Esophagus squamous epithelium (tissue), 5 donors: ENCODE results near the gene MRO. TPM values are rescaled to one million over a fixed set of nuclear protein-coding genes. Genes with fewer than 3 reads are reported as not detected.

Experiments used
- DNase-seq: peaks from one replicate; lab custom pipeline; 2025; lab: John Stamatoyannopoulos, UW
- H3K27ac ChIP-seq, 4 donors: fragments of 200-600 bp; sonication (generic); one replicate each; pipeline ENCODE4 v1.5.1; 2016 to 2019; ENCODE audit warnings: mild to moderate bottlenecking in 1 of 4
- H3K27me3 ChIP-seq, 4 donors: fragments of 200-600 bp; sonication (generic); 1 replicate in 3 of 4; 2 replicates in 1 of 4; pipeline versions ENCODE4 v1.5.1 to v1.6.0; 2017 to 2021; ENCODE audit warnings: antibody characterized with exemption in 1 of 4
- H3K36me3 ChIP-seq, 3 donors: fragments of 200-600 bp; sonication (generic); one replicate each; pipeline ENCODE4 v1.5.1; 2016 to 2019
- H3K4me1 ChIP-seq, 3 donors: fragments of 200-600 bp; sonication (generic); one replicate each; pipeline ENCODE4 v1.5.1; 2017 to 2019
- H3K4me3 ChIP-seq, 4 donors: fragments of 200-600 bp; sonication (generic); 1 replicate in 3 of 4; 2 replicates in 1 of 4; pipeline ENCODE4 v1.5.1; 2016 to 2019; ENCODE audit warnings: mild to moderate bottlenecking in 2 of 4, moderate library complexity in 1 of 4
- H3K9me3 ChIP-seq, 3 donors: fragments of 200-600 bp; sonication (generic); one replicate each; pipeline ENCODE4 v1.5.1; 2016 to 2019
- POLR2A ChIP-seq, 4 donors: fragments of 450-650 bp; IDR thresholded peaks; one replicate each; pipeline ENCODE4 v1.6.1; 2017; ENCODE audit warnings: antibody characterized with exemption in 4 of 4, mild to moderate bottlenecking in 4 of 4, moderate library complexity in 3 of 4
- WGBS, 2 donors: methylation state at CpG; one replicate each; pipeline ENCODE4 v1.1.5; 2018; 5-methylcytosine and 5-hydroxymethylcytosine counted together
- intact Hi-C: fragments of 100-400 bp; cut with DNase I; formaldehyde crosslinking; loops from one replicate; pipeline ENCODE4 v1.15.0; 2022
- total RNA-seq, 4 donors: library from RNA; depleted of rRNA; stranded (reverse); fragments of >200 nt; gene quantifications; one replicate each; pipeline ENCODE4 v1.1.0, GENCODE V29; 2016
- TF ChIP-seq, protein P1 (sequence below), 6 experiments: fragments of 450-650 bp in 4 of 6; fragments of 200-600 bp in 2 of 6; sonication (generic) in 2 of 6; IDR thresholded peaks; one replicate each; pipeline ENCODE4 v1.5.1; 2016 to 2019; ENCODE audit warnings: antibody characterized with exemption in 6 of 6, mild to moderate bottlenecking in 4 of 6, moderate library complexity in 4 of 6
- donor health status: DM: yes; HTN: yes; CAD: no.

MRO gene
- total RNA-seq, 4 donors from 2014 or later, result 0.13 to 1.7 (median 0.83) TPM

GRCh38 chr18:50806208-50806616 lies 13.6 kb downstream of the MRO start:
- DNase-seq, result no peak
- no peak overlapping the region for H3K4me3 ChIP-seq
- no peaks in the 10 kb centered on the region for H3K36me3 ChIP-seq
- WGBS, 2 donors, result 30 to 32% methylated on average over 3 to 5 of the region's 15 CpGs
- H3K27me3 ChIP-seq, result peaks cover 0 to 5% (median 0%) of the 10 kb centered on the region in 4 donors
- intact Hi-C loops, result no loop called here
- no peak overlapping the region for H3K27ac ChIP-seq
- TF ChIP-seq, protein P1, sequence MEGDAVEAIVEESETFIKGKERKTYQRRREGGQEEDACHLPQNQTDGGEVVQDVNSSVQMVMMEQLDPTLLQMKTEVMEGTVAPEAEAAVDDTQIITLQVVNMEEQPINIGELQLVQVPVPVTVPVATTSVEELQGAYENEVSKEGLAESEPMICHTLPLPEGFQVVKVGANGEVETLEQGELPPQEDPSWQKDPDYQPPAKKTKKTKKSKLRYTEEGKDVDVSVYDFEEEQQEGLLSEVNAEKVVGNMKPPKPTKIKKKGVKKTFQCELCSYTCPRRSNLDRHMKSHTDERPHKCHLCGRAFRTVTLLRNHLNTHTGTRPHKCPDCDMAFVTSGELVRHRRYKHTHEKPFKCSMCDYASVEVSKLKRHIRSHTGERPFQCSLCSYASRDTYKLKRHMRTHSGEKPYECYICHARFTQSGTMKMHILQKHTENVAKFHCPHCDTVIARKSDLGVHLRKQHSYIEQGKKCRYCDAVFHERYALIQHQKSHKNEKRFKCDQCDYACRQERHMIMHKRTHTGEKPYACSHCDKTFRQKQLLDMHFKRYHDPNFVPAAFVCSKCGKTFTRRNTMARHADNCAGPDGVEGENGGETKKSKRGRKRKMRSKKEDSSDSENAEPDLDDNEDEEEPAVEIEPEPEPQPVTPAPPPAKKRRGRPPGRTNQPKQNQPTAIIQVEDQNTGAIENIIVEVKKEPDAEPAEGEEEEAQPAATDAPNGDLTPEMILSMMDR (IDR thresholded peaks at IDR 0.05), result no peak
- TF ChIP-seq POLR2A (IDR thresholded peaks at IDR 0.05), result no peak
- H3K4me1 ChIP-seq, result no peaks in the 10 kb centered on the region
- H3K9me3 ChIP-seq, result no peaks in the 10 kb centered on the region

- H3K36me3 ChIP-seq, result no peaks in the 10 kb centered on the region
- no peaks in the 10 kb centered on the region for H3K9me3 ChIP-seq
- H3K4me3 ChIP-seq, result no peak overlapping the region
- H3K27me3 ChIP-seq, result peaks cover 0 to 5% (median 0%) of the 10 kb centered on the region in 4 donors
- H3K27ac ChIP-seq, result no peak overlapping the region
- no peaks in the 10 kb centered on the region for H3K4me1 ChIP-seq
- DNase-seq, result no peak
- 37 to 73% methylated on average over 4 to 5 of the region's 5 CpGs for WGBS, 2 donors
- intact Hi-C loops, result no loop called here
- TF ChIP-seq POLR2A (IDR thresholded peaks at IDR 0.05), result no peak
- TF ChIP-seq, protein P1 (IDR thresholded peaks at IDR 0.05), result no peak
Observed at GRCh38 chr18:50805732-50806131, 14.1 kb downstream of the MRO start.

DNA sequence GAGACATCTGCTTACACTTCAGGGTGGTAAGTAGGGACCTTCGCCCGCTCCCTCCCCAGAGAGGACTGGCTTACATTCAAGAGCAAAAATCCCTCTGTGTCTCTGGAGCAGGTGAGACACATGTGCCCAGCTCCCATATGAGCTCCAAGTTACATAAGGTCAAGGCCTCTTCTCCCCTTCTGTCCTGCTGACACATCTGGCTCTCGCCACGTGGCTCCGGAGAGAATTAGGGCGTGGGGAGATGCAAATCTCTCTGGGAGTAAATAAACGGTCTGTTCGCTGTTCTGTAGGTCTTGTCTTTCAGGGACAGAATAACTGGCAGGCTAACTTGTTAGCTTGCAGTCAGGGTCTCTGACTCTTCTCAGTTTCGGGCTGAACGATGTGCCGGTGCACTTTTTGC lies 16.2 kb downstream of the MRO start:
- DNase-seq, result no peak
- H3K4me1 ChIP-seq, result no peaks in the 10 kb centered on the region
- no peaks in the 10 kb centered on the region for H3K36me3 ChIP-seq
- H3K27me3 ChIP-seq, result peaks cover 0 to 5% (median 0%) of the 10 kb centered on the region in 4 donors
- H3K27ac ChIP-seq, result no peak overlapping the region
- TF ChIP-seq, protein P1 (IDR thresholded peaks at IDR 0.05), result no peak
- no peak for TF ChIP-seq POLR2A (IDR thresholded peaks at IDR 0.05)
- intact Hi-C loops, result no loop called here
- 84 to 86% methylated on average over 5 to 11 of the region's 11 CpGs for WGBS, 2 donors
- H3K9me3 ChIP-seq, result no peaks in the 10 kb centered on the region
- no peak overlapping the region for H3K4me3 ChIP-seq

GRCh38 chr18:50802141-50802540 lies 17.7 kb downstream of the MRO start:
- TF ChIP-seq, protein P1 (IDR thresholded peaks at IDR 0.05), result no peak
- TF ChIP-seq POLR2A (IDR thresholded peaks at IDR 0.05), result no peak
- intact Hi-C loops, result no loop called here
- H3K9me3 ChIP-seq, result no peaks in the 10 kb centered on the region

DNA sequence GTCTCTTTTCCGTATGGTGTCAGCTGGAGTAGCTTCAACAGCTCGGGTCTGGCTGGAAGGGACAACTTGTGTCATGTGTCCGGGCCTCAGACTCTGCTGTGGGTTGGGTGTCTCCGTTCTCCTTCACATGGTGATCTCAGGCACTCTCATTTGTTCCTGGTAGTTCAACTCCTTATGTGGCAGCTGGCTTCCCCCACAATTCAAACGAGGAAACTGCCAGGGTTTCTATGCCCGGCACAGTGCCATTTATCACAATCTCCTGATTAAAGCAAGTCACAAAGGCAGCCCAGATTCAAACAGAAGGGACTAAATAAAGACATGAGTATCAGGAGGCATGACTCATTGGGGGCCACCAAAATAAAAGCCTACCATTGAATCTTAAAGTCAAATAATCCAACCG lies 22.7 kb downstream of the MRO start:
- Histone ChIP-seq H3K27me3 (peaks cover 0 to 33% (median 0%) of the 10 kb centered on the region in 4 donors), H3K4me3 (no peak overlapping the region), H3K36me3 (no peaks in the 10 kb centered on the region), H3K27ac (no peak overlapping the region), H3K9me3 (no peaks in the 10 kb centered on the region), H3K4me1 (no peaks in the 10 kb centered on the region)
- no peak for DNase-seq
- intact Hi-C loops, result no loop called here
- no peak for TF ChIP-seq POLR2A (IDR thresholded peaks at IDR 0.05)
- TF ChIP-seq, protein P1 (IDR thresholded peaks at IDR 0.05), result no peak
- 36 to 46% methylated on average over 7 of the region's 7 CpGs for WGBS, 2 donors

More at GRCh38 chr18:50802141-50802540, 17.7 kb downstream of the MRO start:
- Histone ChIP-seq H3K27ac (no peak overlapping the region), H3K36me3 (no peaks in the 10 kb centered on the region), H3K4me1 (no peaks in the 10 kb centered on the region), H3K4me3 (no peak overlapping the region), H3K27me3 (peaks cover 0 to 13% (median 0%) of the 10 kb centered on the region in 4 donors)
- no peak for DNase-seq
- WGBS, 2 donors, result 20 to 69% methylated on average over 2 to 3 of the region's 3 CpGs
